DND-41 (cell line): ENCODE data around the gene GPER1.

Source experiments
- ATAC-seq: fragments of 200-7000 bp; cut with Tn5 transposase; 3 replicates; pipeline ENCODE4 v1.9.1; 2021; ENCODE audit warnings: low read depth; ENCODE audit not compliant: insufficient read depth
- DNase-seq: peaks from one replicate; pipeline ENCODE4 v3.0.0-alpha.2; 2020
- H2AFZ ChIP-seq: 2 replicates; pipeline ENCODE4 v1.6.0; 2012; ENCODE audit warnings: low read depth, low read length
- H3K27ac ChIP-seq: 2 replicates; pipeline ENCODE4 v1.5.1; 2012; ENCODE audit warnings: low read length, inconsistent platforms
- H3K27me3 ChIP-seq: fragments of 200-600 bp; sonication (generic); 2 replicates; pipeline ENCODE4 v1.6.0; 2012; ENCODE audit warnings: low read length, mild to moderate bottlenecking, inconsistent platforms; ENCODE audit not compliant: insufficient read depth, poor library complexity
- H3K36me3 ChIP-seq: 2 replicates; pipeline ENCODE4 v1.5.1; 2012; ENCODE audit warnings: low read length, inconsistent platforms; ENCODE audit not compliant: insufficient read depth
- H3K4me1 ChIP-seq: 2 replicates; pipeline ENCODE4 v1.5.1; 2012; ENCODE audit warnings: mild to moderate bottlenecking, low read length; ENCODE audit not compliant: insufficient read depth
- H3K4me2 ChIP-seq: 2 replicates; pipeline ENCODE4 v1.6.0; 2012; ENCODE audit warnings: mild to moderate bottlenecking, moderate library complexity, low read length, inconsistent platforms; ENCODE audit not compliant: insufficient read depth
- H3K4me3 ChIP-seq, 2 experiments: fragments of 200-600 bp in 1 of 2; shearing (Covaris generic) in 1 of 2; 2 replicates each; pipeline ENCODE4 v1.5.1; 2012 to 2016; ENCODE audit warnings: inconsistent platforms in 2 of 2, low read length in 2 of 2, mild to moderate bottlenecking in 2 of 2, low read depth in 1 of 2, moderate library complexity in 1 of 2
- H3K79me2 ChIP-seq: 2 replicates; pipeline ENCODE4 v1.6.0; 2012; ENCODE audit warnings: low read length, inconsistent platforms; ENCODE audit not compliant: insufficient read depth
- H3K9ac ChIP-seq: 2 replicates; pipeline ENCODE4 v1.6.0; 2012; ENCODE audit warnings: low read depth, mild to moderate bottlenecking, inconsistent platforms, low read length, moderate library complexity
- H3K9me3 ChIP-seq: 2 replicates; pipeline ENCODE4 v1.5.1; 2012; ENCODE audit warnings: low read length, moderate library complexity, mild to moderate bottlenecking, inconsistent platforms; ENCODE audit not compliant: insufficient read depth, severe bottlenecking
- H4K20me1 ChIP-seq: 2 replicates; pipeline ENCODE4 v1.6.0; 2012; ENCODE audit warnings: low read length; ENCODE audit not compliant: insufficient read depth
- EZH2 ChIP-seq: IDR thresholded peaks from 3 replicates; pipeline ENCODE4 v1.6.1; 2012; ENCODE audit warnings: borderline replicate concordance, low read depth, mild to moderate bottlenecking, moderate library complexity, low read length, inconsistent platforms; ENCODE audit not compliant: severe bottlenecking
- TF ChIP-seq, protein P1 (sequence below): IDR thresholded peaks from 2 replicates; pipeline ENCODE4 v1.5.1; 2012; ENCODE audit warnings: borderline replicate concordance, low read length, moderate library complexity, mild to moderate bottlenecking; ENCODE audit not compliant: poor library complexity, severe bottlenecking; ENCODE audit errors: extremely low read depth

GPER1 gene

DNA sequence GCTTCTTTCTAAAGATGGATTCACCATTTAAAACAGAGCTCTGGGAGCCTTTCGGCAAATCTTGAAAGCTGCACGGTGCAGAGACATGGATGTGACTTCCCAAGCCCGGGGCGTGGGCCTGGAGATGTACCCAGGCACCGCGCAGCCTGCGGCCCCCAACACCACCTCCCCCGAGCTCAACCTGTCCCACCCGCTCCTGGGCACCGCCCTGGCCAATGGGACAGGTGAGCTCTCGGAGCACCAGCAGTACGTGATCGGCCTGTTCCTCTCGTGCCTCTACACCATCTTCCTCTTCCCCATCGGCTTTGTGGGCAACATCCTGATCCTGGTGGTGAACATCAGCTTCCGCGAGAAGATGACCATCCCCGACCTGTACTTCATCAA is 3.7 kb downstream of the GPER1 start:
- Histone ChIP-seq H3K4me2 (no peak overlapping the region), H3K27me3 (no peaks in the 10 kb centered on the region), H3K36me3 (peaks cover 7% of the 10 kb centered on the region; the same call in 1 of the 2 replicates), H3K9ac (no peak overlapping the region), H3K4me3 (no peak overlapping the region), H3K4me1 (peaks cover 9% of the 10 kb centered on the region), H3K27ac (no peak overlapping the region), H3K9me3 (no peaks in the 10 kb centered on the region), H2AFZ (no peak overlapping the region), H3K79me2 (no peaks in the 10 kb centered on the region), H4K20me1 (peaks cover 30% of the 10 kb centered on the region)
- TF ChIP-seq EZH2, result no peak
- TF ChIP-seq, protein P1, sequence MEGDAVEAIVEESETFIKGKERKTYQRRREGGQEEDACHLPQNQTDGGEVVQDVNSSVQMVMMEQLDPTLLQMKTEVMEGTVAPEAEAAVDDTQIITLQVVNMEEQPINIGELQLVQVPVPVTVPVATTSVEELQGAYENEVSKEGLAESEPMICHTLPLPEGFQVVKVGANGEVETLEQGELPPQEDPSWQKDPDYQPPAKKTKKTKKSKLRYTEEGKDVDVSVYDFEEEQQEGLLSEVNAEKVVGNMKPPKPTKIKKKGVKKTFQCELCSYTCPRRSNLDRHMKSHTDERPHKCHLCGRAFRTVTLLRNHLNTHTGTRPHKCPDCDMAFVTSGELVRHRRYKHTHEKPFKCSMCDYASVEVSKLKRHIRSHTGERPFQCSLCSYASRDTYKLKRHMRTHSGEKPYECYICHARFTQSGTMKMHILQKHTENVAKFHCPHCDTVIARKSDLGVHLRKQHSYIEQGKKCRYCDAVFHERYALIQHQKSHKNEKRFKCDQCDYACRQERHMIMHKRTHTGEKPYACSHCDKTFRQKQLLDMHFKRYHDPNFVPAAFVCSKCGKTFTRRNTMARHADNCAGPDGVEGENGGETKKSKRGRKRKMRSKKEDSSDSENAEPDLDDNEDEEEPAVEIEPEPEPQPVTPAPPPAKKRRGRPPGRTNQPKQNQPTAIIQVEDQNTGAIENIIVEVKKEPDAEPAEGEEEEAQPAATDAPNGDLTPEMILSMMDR, result no peak
- ATAC-seq (no peak), DNase-seq (no peak)

DNA sequence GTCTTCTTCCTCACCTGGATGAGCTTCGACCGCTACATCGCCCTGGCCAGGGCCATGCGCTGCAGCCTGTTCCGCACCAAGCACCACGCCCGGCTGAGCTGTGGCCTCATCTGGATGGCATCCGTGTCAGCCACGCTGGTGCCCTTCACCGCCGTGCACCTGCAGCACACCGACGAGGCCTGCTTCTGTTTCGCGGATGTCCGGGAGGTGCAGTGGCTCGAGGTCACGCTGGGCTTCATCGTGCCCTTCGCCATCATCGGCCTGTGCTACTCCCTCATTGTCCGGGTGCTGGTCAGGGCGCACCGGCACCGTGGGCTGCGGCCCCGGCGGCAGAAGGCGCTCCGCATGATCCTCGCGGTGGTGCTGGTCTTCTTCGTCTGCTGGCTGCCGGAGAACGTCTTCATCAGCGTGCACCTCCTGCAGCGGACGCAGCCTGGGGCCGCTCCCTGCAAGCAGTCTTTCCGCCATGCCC is 4.3 kb downstream of the GPER1 start:
- H3K27me3 ChIP-seq, result no peaks in the 10 kb centered on the region
- peaks cover 3% of the 10 kb centered on the region for H3K4me1 ChIP-seq
- H3K9me3 ChIP-seq, result no peaks in the 10 kb centered on the region
- ATAC-seq (no peak), DNase-seq (no peak)
- H4K20me1 ChIP-seq, result peaks cover 30% of the 10 kb centered on the region
- no peak overlapping the region for H3K27ac ChIP-seq
- no peak overlapping the region for H2AFZ ChIP-seq
- no peak overlapping the region for H3K4me3 ChIP-seq
- peaks cover 7% of the 10 kb centered on the region; the same call in 1 of the 2 replicates for H3K36me3 ChIP-seq
- TF ChIP-seq EZH2, result no peak
- TF ChIP-seq, protein P1, result no peak
- H3K4me2 ChIP-seq, result no peak overlapping the region
- no peak overlapping the region for H3K9ac ChIP-seq
- H3K79me2 ChIP-seq, result no peaks in the 10 kb centered on the region

DNA sequence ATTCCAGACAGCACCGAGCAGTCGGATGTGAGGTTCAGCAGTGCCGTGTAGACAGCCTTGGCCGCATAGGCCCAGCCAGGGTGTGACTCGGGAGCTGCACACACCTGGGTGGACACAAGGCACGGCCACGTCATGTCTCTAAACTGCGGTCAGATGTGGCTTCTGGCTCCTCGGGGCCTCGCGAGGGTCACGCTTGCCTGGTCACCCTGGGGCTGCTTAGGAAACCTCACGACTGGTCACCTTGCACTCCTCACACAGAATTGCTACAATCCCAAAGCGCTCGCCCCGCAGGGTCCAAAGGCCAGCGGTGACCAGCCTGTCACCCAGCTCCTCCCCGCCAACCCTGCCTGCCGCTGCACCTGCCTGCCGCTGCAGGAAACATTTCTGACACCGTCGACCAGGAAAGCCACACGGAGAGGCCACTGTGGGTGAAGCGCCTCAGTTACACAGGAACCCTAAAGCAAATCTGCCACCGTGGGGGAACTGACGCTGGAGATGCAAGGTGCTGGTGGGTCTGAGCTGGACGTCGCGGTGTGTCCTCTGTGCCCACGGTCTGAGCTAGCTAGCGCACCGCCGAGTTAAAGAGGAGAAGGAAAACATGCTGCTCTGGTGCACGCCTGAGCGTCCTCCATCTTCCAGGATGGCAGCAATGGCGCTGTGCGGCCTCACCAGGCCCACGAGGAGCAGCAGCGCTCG is 5.0 kb downstream of the GPER1 start:
- H3K9ac ChIP-seq, result no peak overlapping the region
- no peak overlapping the region for H3K4me2 ChIP-seq
- peaks cover 7% of the 10 kb centered on the region; the same call in 1 of the 2 replicates for H3K36me3 ChIP-seq
- no peak overlapping the region for H3K4me3 ChIP-seq
- DNase-seq (no peak), ATAC-seq (no peak)
- no peak overlapping the region for H2AFZ ChIP-seq
- TF ChIP-seq, protein P1, result no peak
- no peak for TF ChIP-seq EZH2
- H3K9me3 ChIP-seq, result no peaks in the 10 kb centered on the region
- no peak overlapping the region for H3K27ac ChIP-seq
- no peaks in the 10 kb centered on the region for H3K4me1 ChIP-seq
- peaks cover 35% of the 10 kb centered on the region for H4K20me1 ChIP-seq
- H3K79me2 ChIP-seq, result no peaks in the 10 kb centered on the region
- no peaks in the 10 kb centered on the region for H3K27me3 ChIP-seq
